SU-DHL-6 (cell line): ENCODE data around the gene TLDC2.
"Not testable (repeated sequence)": the region's sequence is repeated elsewhere in the genome, so short reads cannot be mapped to it uniquely, and the experiment has no call there.

Experiments used
- EZH2phosphoT487 ChIP-seq: fragments of 200-600 bp; sonication (generic), shearing (Covaris generic); conservative IDR thresholded peaks from 2 replicates; pipeline ENCODE4 v1.6.1; 2018; ENCODE audit warnings: mild to moderate bottlenecking, antibody characterized with exemption, low read length, moderate library complexity, mixed read lengths
- TF ChIP-seq, protein P1 (sequence below): fragments of 200-600 bp; sonication (generic); IDR thresholded peaks from one replicate; pipeline ENCODE4 v1.5.1; 2017; ENCODE audit warnings: antibody characterized with exemption, mild to moderate bottlenecking, low read length, moderate library complexity; ENCODE audit not compliant: insufficient read depth, poor library complexity, severe bottlenecking

DNA sequence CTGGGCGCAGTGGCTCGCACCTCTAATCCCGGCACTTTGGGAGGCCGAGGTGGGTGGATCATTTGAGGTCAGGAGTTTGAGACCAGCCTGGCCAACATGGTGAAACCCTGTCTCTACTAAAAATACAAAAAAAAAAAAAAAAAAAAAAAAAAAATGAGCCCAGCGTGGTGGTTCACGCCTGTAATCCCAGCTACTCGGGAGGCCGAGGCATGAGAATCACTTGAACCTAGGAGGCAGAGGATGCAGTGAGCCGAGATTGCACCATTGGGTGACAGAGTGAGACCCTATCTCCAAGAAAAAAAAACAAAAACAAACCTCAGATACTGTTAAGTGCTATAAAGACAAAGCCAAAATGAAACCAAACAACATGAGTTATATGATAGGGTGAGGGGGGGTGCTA lies 34.9 kb upstream of the TLDC2 start:
- TF ChIP-seq, protein P1, sequence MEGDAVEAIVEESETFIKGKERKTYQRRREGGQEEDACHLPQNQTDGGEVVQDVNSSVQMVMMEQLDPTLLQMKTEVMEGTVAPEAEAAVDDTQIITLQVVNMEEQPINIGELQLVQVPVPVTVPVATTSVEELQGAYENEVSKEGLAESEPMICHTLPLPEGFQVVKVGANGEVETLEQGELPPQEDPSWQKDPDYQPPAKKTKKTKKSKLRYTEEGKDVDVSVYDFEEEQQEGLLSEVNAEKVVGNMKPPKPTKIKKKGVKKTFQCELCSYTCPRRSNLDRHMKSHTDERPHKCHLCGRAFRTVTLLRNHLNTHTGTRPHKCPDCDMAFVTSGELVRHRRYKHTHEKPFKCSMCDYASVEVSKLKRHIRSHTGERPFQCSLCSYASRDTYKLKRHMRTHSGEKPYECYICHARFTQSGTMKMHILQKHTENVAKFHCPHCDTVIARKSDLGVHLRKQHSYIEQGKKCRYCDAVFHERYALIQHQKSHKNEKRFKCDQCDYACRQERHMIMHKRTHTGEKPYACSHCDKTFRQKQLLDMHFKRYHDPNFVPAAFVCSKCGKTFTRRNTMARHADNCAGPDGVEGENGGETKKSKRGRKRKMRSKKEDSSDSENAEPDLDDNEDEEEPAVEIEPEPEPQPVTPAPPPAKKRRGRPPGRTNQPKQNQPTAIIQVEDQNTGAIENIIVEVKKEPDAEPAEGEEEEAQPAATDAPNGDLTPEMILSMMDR = not testable (repeated sequence)
- not testable (repeated sequence) for TF ChIP-seq EZH2phosphoT487
